GM18867 (cell line): Measurements from ENCODE around the gene PRDM10.

ENCODE experiments used
- ATAC-seq: cut with Tn5 transposase; IDR thresholded peaks from one replicate; pipeline ENCODE4 v1.9.1; 2021; ENCODE audit warnings: mild to moderate bottlenecking, moderate library complexity; ENCODE audit not compliant: unreplicated experiment

The PRDM10 gene

DNA sequence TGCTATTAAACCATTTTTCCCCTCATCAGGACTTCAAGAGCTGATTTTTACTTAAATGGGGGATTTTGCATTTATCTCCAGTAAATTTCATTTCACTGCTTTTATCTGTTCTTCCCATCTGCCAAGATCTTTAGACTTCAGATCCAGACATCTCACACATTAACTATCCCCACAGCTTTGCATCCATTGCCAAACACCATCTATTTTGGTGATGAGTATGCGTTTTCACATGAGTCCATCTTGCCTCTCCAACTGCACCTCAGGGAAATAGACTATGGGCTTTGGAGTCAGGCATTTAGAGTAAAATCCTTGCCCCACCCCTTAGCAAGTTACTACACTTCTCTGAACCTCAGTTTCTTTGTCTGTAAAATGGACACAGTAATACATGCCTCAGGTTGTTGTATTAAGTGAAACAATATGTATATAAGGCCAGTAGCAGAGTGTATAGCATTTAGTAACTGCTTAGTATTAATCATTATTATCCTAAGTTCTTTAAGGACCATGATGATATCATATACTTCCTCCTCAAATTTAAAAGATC, 53.6 kb downstream of the PRDM10 start:
- ATAC-seq, result no peak

DNA sequence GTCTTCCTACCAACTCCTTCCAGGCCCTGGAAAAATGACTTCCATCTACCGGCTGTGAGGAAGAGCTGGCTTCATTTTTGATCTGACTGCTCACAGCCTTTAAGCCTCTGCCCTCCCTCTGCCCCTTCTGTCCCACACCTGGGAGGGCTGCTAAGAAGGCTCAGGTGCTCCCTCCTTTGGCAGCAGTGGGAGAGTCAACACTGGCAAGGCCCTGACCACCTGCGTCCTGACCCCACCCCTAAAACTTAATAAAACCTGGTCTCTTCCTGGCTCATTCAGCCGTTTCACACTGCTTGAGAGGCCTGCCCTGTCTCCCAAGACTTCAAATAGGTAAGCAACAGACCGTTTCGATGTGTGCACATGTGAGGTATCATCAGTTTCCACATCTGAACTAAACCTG, 55.2 kb downstream of the PRDM10 start:
- no peak for ATAC-seq

- no peak for ATAC-seq
Measured at GRCh38 chr11:129946965-129947364, 55.7 kb downstream of the PRDM10 start.

DNA sequence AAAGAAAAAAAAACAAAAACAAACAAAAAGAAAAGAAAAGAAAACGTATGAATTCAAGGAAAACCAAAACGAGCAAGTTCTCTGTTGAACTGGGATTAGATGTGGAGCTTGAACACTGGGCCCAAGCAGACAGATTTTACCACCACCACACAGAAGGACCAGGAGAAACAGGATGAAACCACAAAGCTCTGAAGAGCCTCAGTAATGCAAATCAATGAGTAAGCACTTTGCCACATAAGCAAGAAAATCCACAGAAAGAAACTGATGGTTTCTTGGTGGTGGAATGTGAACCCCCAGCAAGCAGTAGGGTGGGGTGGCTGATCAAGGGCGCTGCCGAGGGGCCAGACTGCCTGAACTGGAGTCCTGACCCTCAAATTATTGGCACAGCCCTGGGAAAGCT, 56.4 kb downstream of the PRDM10 start:
- ATAC-seq, result no peak

DNA sequence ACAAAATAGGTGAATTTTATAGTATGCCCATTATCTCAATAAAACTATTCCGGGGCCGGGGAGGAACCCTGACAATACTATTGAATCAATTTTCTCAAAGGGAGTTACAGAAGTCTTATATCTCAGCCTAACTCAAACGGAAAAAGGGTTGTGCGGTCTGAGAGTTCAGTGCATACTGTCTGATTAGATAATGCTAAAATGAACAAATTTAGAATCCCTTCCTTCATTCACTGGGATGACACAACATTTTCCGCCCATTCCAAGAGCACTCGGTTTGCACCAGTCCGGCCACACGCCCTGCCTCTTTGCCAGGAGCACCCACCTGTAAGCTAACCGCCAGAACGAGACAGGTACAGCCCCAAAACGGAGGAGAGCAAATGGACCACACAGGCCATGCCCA, 57.3 kb downstream of the PRDM10 start:
- no peak for ATAC-seq

DNA sequence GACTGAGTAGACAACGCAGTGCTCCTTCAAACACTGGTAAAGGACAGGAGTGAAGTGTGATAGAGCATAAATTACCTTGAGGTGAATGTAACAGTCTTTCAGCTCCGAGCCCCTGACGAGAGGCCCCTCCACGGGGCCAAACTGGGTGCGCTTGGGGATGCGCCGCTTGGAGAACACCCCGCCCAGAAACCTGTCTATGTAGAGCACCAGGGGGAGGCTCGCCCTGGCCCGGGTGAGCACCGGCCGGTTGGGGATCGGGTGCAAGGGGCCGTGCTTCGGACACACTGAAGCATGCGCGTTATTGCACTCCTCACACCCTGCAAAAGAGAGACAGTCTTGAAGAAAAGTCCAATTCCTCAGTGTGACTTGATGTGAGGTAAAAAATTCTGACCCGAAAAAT, 57.9 kb downstream of the PRDM10 start:
- no peak for ATAC-seq

DNA sequence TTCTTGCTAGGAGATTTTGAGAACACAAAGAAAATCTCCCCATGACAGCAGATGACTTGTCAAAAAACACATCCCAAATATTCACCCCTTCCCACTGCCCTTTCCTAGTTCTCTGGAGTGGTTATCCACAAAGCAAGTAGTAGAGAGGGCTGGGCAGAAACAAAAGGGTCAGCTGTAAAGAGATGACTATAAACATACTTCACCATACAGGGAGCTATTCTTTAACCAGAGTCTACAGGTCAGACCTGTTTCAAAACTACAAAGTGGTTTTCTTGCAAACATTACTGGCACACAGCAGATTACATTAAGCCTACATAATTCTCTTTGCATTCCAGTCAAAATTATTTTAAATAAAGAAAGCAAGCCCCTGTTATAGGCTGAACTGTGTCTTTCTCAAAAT, 59.6 kb downstream of the PRDM10 start:
- ATAC-seq, result no peak

DNA sequence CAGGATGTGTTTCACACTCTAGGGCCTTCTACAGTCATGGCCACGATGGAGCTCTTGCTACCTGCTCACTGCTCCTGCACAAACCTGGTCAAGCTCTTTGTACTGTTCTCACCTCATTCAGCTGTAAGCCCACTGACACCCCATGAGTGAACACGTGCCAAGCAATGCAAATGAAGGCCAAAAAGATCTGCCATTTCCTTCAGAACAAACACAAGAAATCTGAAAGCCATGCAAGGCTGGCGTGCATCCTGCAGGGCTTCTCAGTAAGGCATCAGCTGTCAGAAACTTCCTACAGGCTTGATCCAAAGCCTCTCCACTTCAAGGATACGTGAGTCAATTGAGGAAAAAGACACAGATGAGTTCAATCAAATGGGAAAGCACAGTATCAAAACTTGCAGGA, 63.1 kb downstream of the PRDM10 start:
- no peak for ATAC-seq

DNA sequence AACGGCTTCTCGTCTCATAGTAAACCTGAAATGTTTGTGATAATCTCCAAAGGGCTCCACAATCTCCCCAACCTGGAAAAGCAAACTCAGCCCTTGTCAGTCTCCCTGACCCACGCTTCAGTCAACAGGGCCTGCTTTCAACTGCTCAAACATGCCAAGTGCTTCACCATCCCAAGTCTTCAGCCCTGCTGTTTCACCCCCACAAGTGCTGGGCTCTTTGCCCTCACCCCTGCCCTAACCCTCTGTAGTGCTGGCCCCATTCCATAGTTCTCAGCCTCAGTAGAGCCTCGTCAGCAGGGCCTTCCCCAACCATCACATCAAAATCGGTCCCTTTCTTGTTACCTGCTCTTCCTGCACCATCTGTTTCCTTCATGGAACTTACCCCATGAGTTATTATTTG, 63.9 kb downstream of the PRDM10 start:
- ATAC-seq, result no peak

GRCh38 chr11:129937592-129938238, 64.9 kb downstream of the PRDM10 start:
- ATAC-seq, result no peak

DNA sequence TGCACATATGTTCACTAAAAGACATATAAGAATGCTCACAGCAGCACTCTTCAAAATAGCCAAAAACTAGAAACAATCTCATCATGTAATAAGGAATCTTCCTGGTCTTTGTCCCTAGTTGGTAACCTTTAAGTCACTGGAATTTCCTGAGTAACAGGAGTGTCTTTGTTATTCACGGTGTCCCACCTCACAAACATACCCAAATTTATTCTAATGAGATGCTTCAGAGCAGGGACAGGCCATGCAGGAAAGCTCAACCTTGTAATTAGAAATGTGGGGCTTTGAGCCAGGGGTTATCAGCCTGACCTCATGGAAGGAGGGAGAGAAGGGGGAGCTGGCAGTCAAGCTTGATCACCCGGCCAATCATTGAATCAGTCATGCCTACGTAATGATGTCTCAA, 66.9 kb downstream of the PRDM10 start:
- ATAC-seq, result no peak

DNA sequence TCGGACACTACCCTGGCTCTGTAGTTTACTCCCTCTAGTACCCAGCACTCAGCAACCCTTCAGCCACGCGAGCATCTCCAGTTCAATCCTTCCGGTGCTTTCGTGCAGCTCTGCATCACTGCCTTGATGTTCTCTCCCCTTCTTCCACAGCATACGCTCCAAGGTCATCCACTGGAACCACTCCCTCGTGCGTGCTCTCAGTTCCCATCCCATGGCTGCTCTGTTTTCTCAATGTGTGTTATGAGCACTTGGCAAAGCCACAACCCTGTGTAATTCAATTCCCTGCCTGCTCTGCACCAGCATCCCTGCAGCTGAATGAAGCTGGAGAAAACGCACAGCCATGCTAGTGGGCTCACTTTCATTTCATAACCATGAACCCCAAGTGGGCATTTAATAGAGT, 68.7 kb downstream of the PRDM10 start:
- no peak for ATAC-seq

- no peak for ATAC-seq
Measured at GRCh38 chr11:129933262-129933661, 69.4 kb downstream of the PRDM10 start.

DNA sequence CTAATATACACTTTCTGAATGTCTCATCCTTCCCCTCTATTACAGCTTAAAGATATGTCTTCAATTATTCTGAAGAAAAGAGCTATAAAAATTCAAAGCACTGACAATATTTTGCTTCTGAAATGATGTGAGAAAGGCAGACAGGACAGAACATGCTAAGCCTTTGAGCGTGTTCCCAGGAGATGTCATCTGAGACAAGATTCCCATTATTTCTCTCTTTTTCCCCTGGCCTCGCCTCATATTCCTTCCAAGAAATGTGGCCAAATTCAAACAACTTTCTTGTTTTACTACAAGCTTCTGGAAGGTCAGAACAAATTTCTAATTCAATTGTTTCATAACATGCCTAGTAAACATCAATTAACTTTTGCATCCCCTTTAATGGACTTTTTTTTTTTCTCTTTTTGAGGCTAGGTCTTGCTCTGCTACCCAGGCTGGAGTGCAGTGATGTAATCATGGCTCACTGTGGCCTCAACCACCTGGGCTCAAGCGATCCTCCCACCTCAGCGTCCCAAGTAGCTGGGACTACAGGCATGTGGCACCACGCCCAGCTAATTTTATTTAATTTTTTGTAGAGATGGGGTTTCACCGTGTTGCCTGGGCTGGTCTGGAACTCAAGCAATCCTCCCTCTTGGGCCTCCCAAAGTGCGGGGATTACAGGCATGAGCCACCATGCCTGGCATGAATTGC, 70.1 kb downstream of the PRDM10 start:
- no peak for ATAC-seq

GRCh38 chr11:129930743-129931142, 71.9 kb downstream of the PRDM10 start:
- ATAC-seq, result no peak

GRCh38 chr11:129930296-129930695, 72.3 kb downstream of the PRDM10 start:
- no peak for ATAC-seq

DNA sequence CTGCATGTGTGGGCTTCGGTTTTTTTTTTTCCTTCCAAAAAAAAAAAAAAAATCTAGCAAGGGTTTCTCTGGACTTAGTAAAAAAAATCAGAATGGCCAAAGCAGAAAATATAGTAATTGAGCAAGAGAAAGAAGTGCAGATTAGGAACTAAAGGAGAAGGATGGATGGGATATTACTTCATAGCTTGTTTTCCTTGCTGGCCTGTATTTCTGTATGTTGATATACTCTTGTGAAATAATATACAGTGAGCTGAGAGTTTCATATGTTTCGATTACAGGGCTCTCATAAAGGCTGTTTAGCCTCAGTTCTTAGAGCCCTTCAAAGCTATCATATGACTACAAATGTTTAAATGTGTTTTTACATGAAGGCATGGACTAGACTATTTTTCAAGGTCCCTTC, 72.9 kb downstream of the PRDM10 start:
- no peak for ATAC-seq

DNA sequence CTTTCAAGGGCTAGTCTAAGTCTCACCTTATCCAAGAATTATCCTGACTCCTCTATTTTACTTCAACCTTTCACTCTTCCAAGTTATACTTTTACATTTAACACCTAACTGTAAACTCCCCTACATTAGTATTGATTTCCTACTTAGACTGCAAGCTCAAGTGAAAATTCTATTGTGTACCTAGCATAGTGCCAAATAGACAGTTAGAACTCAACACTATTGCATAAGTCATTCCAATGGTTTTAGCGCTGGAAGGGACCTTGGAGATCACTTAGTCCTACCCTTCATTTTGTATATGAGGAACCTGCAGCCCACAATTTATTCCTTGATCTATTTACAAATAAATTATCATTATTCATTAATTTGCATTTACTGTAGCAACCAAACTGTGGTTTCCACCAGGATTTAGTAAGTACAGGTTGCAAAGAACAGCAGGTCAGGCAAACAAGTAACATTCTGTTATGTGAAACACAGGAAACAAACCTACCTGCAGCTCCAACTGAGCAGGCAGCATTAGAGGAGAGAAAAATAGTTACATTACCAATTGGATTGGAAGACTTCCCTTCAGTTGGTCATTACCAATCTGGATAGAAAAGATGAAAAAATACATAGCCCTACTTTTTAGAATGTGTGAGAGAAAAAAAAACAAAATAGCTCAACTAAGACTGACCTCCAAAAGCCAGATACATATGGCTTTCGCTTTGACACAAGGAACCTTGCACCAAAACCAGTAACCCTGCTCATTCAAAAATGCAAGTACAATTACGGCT, 73.5 kb downstream of the PRDM10 start:
- ATAC-seq, result no peak

GRCh38 chr11:129922674-129923073, 80.0 kb downstream of the PRDM10 start:
- no peak for ATAC-seq

GRCh38 chr11:129918361-129918760, 84.3 kb downstream of the PRDM10 start:
- no peak for ATAC-seq

DNA sequence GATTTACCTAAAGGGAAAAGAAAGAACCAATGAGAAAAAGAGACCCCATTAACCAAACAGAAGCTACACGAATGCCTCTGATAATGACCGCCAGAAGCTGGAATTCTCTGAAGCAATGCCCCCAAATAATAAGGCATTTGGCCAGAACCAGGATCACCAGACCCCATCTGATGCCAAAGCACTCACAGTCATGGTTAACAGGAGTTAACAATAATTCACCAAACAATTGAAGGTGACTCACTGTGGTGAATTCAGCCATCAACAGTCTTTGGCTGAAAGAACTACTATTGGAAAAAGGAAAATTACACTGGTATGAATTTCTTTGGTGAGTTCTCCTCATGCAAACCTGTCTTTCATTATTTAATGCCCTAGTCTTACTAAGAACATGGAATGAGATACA, 85.4 kb downstream of the PRDM10 start:
- no peak for ATAC-seq

DNA sequence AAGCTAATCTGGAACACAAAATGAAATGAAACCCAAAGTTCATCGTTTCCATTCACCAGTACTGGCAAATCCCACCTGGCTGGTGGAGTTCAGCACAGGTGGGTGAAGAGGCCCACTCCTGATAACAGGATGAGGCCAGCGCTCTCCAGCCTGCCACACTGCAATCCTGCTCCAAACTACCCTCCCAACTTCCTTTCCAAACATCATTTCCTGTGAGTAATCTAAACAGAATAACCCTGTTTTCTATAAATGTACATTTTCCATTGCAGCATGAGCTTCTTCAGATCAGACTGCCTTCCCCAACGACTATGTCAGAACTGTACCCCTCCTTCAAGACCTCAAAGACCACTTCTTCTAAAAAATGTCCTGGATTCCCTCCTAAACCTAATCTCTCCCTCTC, 91.3 kb downstream of the PRDM10 start:
- no peak for ATAC-seq
